ENCODE data around the gene CCDC122.
"Not testable (repeated sequence)": the region's sequence is repeated elsewhere in the genome, so short reads cannot be mapped to it uniquely, and the experiment has no call there.

CCDC122 gene

DNA sequence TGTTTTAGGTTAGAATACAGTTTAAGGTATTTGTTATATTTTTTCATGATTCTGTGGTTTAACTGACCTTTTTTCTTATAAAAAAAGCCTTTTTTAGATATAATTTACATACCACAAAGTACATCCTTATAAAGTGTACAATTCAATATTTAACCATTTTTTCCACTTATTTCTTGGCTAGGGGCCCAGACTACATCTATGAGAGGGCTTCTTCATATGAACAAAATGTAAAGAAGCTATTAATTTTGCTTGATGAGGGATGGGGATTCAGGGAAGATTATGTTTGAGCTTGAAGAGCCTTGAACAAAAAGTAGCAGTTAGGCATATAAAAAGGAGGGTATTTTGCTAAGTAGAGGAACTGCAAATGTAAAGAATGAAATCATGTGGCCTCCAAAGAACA is 2.2 kb downstream of the CCDC122 start:
- no peak for DNase-seq (ENCODE audit: low spot score)

DNA sequence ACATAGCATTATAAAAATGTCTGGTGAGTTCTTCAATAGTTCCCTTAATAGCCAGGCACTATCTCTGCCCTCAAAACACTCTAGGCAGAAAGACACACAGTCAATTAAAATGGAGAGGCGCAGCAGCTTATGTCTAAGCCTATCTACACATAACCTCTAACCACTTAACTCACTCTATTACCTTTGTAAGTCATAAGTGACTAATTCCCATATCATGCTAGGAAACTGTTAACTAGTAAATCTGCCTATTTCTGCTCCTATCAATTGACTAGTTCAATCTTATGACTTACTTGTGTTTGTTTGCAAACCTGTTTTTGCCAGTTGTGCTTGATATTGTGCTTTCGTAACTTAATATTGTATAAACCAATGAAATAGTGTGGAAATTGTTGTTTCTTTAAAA is 3.2 kb downstream of the CCDC122 start:
- DNase-seq (ENCODE audit: low spot score) = no peak

GRCh38 chr13:43874504-43875092 is 4.9 kb downstream of the CCDC122 start:
- DNase-seq (ENCODE audit: low spot score) = no peak

DNA sequence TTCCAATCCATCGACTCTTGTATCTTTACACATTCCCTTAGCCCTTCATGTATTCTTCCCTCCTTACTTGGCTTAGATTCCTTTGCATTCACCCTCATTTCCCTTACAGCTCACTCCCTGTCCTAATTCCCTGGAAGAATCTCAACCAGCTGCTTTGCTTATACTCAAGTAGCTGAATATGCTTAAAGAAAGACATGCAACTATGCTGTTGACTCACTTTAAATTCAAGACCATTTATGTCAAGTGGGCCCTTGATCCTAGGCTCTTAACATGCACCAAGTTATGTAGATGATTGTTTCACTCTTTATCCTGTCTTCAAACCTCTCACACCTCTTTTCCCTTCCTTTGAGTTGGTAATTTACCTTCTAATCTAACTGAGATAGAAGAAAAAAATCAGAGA is 7.4 kb downstream of the CCDC122 start:
- DNase-seq (ENCODE audit: low spot score) = no peak

GRCh38 chr13:43865892-43866291 is 13.6 kb downstream of the CCDC122 start:
- DNase-seq (ENCODE audit: low spot score) = no peak

GRCh38 chr13:43864921-43865320 is 14.6 kb downstream of the CCDC122 start:
- no peak for DNase-seq (ENCODE audit: low spot score)

GRCh38 chr13:43861863-43862262 is 17.7 kb downstream of the CCDC122 start:
- no peak for DNase-seq (ENCODE audit: low spot score)

DNA sequence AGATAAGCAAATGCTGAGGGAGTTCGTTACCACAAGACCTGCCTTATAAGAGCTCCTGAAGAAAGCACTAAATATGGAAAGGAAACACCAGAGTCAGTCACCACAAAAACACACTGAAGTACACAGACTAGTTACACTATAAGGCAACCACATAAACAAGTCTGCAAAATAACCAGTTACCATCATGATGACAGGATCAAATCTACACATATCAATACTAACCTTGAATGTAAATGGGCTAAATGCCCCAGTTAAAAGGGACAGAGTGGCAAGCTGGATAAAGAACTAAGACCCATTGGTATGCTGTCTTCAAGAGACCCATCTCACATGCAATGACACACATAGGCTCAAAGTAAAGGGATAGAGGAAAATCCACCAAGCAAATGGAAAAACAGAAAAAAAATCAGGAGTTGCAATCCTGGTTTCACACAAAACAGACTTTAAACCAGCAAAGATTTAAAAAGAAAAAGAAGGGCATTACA is 26.6 kb downstream of the CCDC122 start:
- no peak for DNase-seq (ENCODE audit: low spot score)

DNA sequence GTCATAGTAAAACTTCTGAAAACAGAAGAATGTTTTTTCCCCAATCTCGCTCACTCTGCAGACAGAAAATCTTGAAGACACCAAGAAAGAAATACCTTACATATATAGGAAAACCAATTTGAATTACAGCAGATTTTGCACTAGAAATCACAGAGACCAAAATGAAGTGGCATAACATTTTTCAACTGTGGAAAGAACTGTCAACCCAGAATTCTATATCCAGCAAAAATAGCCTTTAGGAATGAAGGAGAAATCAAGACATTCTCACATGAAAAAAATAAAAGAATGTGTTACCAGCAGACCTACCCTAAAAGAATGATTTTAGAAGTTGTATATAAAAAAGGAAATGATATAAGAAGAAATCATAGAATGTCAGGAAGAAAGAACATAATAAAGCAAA is 28.7 kb downstream of the CCDC122 start:
- DNase-seq (ENCODE audit: low spot score) = no peak

GRCh38 chr13:43848001-43848649 is 31.4 kb downstream of the CCDC122 start:
- no peak for DNase-seq (ENCODE audit: low spot score)

DNA sequence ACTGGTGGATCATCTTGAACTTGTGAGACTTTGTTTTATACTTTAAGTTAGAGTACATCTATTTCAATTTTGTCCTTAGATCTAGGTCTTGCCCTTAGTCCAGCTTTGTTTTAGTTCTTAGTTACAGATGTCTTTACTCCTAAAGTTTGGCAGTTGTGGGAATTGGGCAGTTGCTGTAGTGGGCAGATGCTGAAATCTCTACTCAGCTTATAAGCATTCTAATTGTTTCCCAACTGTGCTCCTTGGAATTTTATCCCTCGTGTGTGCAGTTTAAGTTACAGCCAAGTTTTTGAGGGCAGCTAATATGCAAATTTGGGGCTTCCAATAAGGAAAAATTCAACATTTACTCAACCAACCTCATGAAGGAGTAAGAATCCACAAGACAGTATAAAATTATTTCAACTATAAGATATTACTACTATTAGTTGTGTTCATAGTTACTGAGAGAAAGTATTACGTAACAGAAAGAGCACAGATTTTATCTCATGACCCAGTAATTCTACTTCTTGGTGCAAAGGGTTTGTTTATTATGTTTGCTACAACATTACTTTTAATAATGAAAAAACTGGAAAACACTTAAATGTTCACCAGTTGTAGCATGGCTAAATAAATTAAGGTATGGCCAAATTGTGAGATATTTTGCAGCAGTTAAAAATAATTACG is 32.9 kb downstream of the CCDC122 start:
- no peak for DNase-seq (ENCODE audit: low spot score)

GRCh38 chr13:43838909-43839308 is 40.6 kb downstream of the CCDC122 start:
- no peak for DNase-seq (ENCODE audit: low spot score)

DNA sequence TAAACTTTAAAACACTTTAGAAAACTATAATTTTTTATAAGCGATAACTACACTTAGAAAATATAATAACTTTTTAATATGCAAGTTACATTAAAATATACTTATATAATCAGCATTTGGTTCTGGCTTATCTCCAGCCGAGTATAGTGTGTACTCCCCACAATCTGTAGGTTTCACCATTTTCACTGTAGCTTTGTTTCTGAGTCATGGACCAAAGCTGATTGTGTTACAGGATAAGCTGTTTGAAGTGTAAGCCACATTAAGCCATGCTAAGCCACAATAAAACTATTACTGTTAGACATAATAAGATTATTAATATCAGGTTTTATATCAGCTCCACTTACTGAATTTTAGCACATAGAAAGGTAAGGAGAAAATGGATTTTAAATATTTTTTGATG is 43.8 kb downstream of the CCDC122 start:
- no peak for DNase-seq (ENCODE audit: low spot score)

- DNase-seq (ENCODE audit: low spot score) = no peak
Measured at GRCh38 chr13:43831088-43831487, 48.5 kb downstream of the CCDC122 start.

DNA sequence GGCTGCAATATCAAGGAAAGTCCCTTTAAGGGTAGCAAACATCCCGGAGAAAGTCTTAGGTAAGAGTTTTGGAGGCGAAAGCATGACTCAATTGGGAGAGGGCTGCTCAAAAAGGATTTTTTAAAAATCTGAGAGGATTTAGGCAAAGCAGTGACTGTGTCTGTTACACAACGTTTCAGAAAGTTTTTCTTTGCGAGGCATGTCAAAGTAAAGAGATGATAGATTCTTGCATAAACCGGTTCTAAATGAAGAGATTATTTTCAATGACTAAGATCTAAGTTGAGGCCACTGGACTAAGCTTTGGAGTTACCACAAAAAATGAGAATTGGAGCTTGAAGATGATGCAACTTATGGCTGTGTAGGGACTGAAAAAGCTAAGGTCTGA is 49.1 kb downstream of the CCDC122 start:
- no peak for DNase-seq (ENCODE audit: low spot score)

DNA sequence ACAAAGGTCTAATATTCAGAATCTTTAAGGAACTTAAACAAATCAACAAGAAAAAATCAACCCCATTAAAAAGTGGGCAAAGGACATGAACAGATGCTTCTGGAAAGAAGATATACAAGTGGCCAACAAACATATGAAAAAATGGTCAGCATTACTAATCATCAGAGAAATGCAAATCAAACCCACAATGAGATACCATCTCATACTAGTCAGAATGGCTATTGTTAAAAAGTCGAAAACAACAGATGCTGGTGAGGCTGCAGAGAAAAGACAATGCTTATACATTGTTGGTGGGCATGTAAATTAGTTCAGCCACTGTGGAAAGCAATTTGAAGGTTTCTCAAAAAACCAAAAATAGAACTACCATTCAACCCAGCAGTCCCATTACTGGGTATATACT is 54.9 kb downstream of the CCDC122 start:
- not testable (repeated sequence) for DNase-seq (ENCODE audit: low spot score)

DNA sequence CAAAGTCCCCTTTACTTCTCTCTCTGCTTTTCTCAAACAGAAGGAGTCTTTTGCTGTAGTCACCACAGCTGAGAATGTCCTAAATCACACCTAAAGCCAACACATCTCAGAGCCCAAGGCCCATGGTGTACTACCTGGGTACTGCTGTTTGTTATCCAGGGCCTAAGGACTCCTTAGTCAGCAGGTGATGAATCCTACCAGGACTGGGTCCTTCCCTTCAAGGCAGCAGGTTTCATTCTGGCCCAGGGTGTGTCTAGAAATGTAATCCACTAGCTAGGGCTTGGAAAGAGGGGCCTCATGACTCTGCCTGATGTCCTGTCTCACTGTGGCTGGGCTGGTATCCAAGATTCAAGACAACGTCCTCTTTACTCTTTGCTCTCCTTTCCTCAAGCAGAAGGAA is 56.6 kb downstream of the CCDC122 start:
- DNase-seq (ENCODE audit: low spot score) = no peak

DNA sequence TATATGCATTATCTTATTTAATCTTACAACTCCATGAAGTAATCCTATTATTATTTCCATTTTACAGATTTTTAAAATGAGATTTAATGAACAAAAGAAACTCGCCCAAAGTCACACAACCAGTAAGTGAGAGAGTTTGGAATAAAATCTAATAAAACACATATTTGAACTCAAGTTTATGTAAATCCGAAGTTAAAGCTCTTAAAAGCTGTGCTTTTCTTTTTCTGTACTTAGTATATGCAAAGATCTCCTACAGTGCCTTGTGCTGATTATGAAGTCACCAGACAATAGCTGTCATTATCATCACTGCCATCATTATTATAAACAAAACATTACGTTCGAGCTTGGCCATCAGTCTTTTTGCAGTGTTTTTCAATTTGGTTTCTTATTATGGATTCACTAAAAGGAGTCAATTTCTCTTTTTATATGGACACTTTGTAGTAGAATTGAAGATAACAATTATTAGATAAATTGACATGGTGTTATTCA is 63.1 kb downstream of the CCDC122 start:
- DNase-seq (ENCODE audit: low spot score) = no peak

DNA sequence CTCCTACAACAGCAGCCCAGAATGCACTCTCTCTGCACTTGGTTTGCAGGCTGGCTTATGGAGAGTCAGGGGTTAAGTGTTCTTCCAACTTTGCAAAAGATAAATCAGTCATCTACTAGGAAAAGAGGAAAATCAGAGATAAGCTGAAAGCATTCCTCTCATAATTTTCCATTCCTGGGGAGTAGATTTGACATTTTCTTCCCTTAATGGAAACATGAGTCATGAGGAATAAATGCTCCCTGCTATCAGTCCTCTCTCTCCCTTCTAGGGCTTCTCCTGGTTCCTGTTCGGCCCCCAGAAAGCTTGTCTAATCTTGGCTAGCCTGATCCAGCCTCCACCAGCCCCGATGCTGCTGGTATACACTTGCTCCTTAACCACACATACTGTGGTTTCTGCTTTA is 64.3 kb downstream of the CCDC122 start:
- no peak for DNase-seq (ENCODE audit: low spot score)

- DNase-seq (ENCODE audit: low spot score) = no peak
Measured at GRCh38 chr13:43808676-43809075, 70.9 kb downstream of the CCDC122 start.

GRCh38 chr13:43805681-43806128 is 73.8 kb downstream of the CCDC122 start:
- DNase-seq (ENCODE audit: low spot score) = no peak

DNA sequence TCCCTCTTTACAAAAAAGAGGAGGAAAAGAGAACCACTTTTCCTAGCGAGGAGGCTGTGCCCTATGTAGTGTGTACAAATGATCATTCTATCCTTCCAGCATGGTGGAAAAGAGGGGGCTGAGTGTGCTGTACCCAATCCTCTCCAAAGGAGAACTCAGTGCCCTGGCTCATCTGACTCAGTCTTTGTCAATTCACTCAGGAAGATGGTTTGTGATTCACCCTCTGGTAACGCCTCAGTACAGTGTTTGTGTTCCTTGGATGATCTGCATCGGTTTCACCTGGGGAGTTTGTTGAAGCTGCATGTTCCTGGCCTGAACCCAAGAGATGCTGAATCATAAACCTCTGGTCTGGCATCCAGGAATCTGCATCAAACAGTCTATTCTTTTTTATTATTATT is 74.5 kb downstream of the CCDC122 start:
- DNase-seq (ENCODE audit: low spot score) = no peak

DNA sequence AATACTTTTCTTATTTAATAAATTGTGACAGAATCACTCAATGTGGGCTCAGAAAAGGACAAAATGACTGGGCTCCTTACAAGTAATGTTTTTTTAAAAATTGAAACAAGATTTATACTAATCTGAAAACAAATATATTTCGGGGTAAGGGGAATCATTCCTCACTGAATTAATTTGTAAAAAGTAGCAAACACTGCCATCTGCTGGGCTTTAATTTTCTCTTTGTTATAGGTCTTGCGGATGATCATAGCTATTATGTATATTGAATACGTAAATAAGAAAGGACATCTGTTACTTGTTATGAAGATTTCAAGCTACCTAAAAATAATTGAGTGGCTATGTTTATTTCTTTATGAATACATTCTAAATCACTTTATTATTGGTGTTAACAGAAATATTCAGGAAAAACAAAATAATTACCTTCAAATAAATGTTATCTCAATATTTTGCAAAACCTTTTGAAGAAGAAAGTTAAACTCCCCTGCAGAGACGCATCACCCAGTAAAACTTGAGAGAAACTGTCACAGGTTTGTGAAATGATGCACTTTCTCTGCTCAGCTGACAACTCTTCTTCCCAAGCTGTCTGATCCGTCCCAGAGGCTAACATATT is 75.0 kb downstream of the CCDC122 start:
- DNase-seq (ENCODE audit: low spot score) = no peak
